ENCODE results near the gene TP53INP2. TPM values are rescaled to one million over a fixed set of nuclear protein-coding genes. Genes with fewer than 3 reads are reported as not detected.

TP53INP2 gene
- total and polyA plus RNA-seq, 2 of the 13 experiments (the other 11 are each of a cell fraction or from before 2014, with no cell fraction given) = 5.2 to 18.8 TPM

DNA sequence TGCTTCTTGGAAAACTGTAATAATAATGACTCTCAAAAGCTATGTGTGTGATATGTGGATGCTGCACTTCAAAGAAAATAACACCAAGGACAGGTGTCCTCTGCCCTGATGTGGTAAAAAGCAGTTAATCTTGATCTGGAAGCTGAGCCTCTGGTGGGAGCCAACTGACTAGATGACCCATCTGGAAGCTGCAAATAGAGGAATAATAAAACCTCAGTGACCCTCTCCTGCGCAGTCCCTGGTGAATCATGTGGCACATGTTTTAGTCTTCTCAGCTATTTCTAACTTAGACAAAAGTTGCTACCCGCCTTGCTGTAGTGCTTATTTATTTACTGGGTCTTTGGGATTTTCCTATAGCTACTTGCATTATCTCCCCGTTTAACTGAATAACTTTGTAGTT lies 47.3 kb downstream of the TP53INP2 start (continued):
- TF ChIP-seq, protein P1, sequence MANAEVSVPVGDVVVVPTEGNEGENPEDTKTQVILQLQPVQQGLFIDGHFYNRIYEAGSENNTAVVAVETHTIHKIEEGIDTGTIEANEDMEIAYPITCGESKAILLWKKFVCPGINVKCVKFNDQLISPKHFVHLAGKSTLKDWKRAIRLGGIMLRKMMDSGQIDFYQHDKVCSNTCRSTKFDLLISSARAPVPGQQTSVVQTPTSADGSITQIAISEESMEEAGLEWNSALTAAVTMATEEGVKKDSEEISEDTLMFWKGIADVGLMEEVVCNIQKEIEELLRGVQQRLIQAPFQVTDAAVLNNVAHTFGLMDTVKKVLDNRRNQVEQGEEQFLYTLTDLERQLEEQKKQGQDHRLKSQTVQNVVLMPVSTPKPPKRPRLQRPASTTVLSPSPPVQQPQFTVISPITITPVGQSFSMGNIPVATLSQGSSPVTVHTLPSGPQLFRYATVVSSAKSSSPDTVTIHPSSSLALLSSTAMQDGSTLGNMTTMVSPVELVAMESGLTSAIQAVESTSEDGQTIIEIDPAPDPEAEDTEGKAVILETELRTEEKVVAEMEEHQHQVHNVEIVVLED (CRISPR knock-in tag; IDR thresholded peaks at IDR 0.05; ENCODE audit: borderline replicate concordance) = no peak

DNA sequence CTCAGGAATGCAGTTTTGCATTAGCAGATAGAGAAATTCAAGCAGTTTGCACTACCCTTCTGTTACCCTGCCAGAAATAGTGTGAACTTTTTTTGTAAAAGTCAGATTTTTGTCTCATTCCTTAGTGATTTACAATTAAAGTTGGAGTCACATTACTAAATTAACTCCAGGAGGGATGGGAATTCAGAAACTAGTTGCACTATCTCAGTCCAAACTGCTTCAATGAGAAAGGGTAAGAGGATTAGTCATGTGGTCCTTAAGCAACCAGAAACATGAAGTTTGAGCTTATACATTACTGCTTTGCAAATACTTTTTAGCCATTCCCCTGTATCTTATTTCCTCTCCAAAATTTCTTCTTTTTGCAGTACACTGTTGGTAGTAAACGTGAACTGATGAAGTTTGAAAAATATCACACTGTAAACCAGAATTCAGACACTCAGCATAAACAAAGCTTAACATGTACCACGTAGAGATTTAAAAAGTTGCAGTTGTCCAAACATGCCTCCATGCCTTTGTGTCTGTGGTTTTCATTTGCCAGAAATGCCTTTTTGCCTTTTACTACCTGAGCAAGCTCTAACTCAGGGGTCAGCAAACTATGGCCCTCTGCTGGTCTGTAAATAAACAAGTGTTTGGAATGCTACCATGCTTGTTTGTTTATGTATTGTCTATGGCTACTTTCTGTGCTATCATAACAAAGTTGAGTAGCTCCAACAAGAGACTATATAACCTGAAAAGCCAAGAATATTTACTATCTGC lies 49.7 kb downstream of the TP53INP2 start:
- DNase-seq (ENCODE audit: low spot score) (no peak), ATAC-seq (no peak), FAIRE-seq (no peak)
- Histone ChIP-seq H4K20me1 (ENCODE audit: insufficient read depth, low read length) (no peaks in the 10 kb centered on the region), H3K4me2 (ENCODE audit: low read depth, low read length) (no peak overlapping the region), H3K79me2 (ENCODE audit: insufficient read depth, low read length) (no peaks in the 10 kb centered on the region), H3K27me3 (ENCODE audit: control insufficient read depth in 1 of 2, insufficient read depth in 2 of 2, low read length in 2 of 2) (no peaks in the 10 kb centered on the region), H3K9ac (ENCODE audit: insufficient read depth, low read depth, low read length) (no peak overlapping the region), H3K4me1 (ENCODE audit: insufficient read depth, low read length) (peaks cover 11% of the 10 kb centered on the region; the same call in 1 of the 2 replicates), H3K4me3 (replicated peaks in 1 of 3; ENCODE audit: insufficient read depth in 1 of 3, low read depth in 2 of 3, low read length in 3 of 3) (no peak overlapping the region), H3K36me3 (replicated peaks in 1 of 2; ENCODE audit: control insufficient read depth in 1 of 2, insufficient read depth in 2 of 2, low read length in 2 of 2) (peaks cover 37 to 73% of the 10 kb centered on the region in 2 experiments), H2AFZ (ENCODE audit: low read length) (no peak overlapping the region), H3K27ac (ENCODE audit: extremely low read length, insufficient read depth, low read length) (no peak overlapping the region), H3K9me3 (ENCODE audit: low read length) (no peaks in the 10 kb centered on the region)
- in situ Hi-C loops (cut with HindIII; ENCODE audit: extremely low pct_ligation_motif_present, low pct_unique_long_range_greater_than_20kb) (no loop called here), intact Hi-C loops (cut with micrococcal nuclease; ENCODE audit: unreplicated experiment) (no loop called here)
- 92% methylated on average over 2 of the region's 2 CpGs for WGBS (ENCODE audit: low lambda C conversion rate)
- BruUV-seq (replicated peaks) = no TSS peak
- ChIA-PET CTCF (ENCODE audit: low intra/inter-chr PET ratio, low total read pairs) (interaction anchor here (1.3 kb wide), 2 partner anchors 175 to 215 kb away, joined by 3 read pairs; no protein-coding TSS in a partner anchor), POLR2A (interaction anchor here (0.9 kb wide), 1 partner anchor 77 kb away, joined by 3 read pairs; the partner anchor contains the start of gene PIGU)
- TF ChIP-seq, protein P2, sequence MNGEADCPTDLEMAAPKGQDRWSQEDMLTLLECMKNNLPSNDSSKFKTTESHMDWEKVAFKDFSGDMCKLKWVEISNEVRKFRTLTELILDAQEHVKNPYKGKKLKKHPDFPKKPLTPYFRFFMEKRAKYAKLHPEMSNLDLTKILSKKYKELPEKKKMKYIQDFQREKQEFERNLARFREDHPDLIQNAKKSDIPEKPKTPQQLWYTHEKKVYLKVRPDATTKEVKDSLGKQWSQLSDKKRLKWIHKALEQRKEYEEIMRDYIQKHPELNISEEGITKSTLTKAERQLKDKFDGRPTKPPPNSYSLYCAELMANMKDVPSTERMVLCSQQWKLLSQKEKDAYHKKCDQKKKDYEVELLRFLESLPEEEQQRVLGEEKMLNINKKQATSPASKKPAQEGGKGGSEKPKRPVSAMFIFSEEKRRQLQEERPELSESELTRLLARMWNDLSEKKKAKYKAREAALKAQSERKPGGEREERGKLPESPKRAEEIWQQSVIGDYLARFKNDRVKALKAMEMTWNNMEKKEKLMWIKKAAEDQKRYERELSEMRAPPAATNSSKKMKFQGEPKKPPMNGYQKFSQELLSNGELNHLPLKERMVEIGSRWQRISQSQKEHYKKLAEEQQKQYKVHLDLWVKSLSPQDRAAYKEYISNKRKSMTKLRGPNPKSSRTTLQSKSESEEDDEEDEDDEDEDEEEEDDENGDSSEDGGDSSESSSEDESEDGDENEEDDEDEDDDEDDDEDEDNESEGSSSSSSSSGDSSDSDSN (CRISPR knock-in tag; IDR thresholded peaks at IDR 0.05) = no peak
- TF ChIP-seq JUNB (CRISPR knock-in tag; IDR thresholded peaks at IDR 0.05; ENCODE audit: borderline replicate concordance) (no peak), IKZF1 (IDR thresholded peaks at IDR 0.05) (no peak), HOXA9 (CRISPR knock-in tag; IDR thresholded peaks at IDR 0.05; ENCODE audit: borderline replicate concordance) (no peak), GATA4 (IDR thresholded peaks at IDR 0.05; ENCODE audit: borderline replicate concordance, low read depth) (no peak), STAG1 (CRISPR knock-in tag; IDR thresholded peaks at IDR 0.05) (peak; percentile 39; the same call in 1 of the 2 replicates), CHCHD3 (CRISPR knock-in tag; IDR thresholded peaks at IDR 0.05) (no peak)
- TF ChIP-seq, protein P3, sequence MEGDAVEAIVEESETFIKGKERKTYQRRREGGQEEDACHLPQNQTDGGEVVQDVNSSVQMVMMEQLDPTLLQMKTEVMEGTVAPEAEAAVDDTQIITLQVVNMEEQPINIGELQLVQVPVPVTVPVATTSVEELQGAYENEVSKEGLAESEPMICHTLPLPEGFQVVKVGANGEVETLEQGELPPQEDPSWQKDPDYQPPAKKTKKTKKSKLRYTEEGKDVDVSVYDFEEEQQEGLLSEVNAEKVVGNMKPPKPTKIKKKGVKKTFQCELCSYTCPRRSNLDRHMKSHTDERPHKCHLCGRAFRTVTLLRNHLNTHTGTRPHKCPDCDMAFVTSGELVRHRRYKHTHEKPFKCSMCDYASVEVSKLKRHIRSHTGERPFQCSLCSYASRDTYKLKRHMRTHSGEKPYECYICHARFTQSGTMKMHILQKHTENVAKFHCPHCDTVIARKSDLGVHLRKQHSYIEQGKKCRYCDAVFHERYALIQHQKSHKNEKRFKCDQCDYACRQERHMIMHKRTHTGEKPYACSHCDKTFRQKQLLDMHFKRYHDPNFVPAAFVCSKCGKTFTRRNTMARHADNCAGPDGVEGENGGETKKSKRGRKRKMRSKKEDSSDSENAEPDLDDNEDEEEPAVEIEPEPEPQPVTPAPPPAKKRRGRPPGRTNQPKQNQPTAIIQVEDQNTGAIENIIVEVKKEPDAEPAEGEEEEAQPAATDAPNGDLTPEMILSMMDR (CRISPR knock-in tag; IDR thresholded peaks at IDR 0.05) = 0 out of 2 replicates have a peak, but pooled peaks have one; percentile 40
- TF ChIP-seq, protein P4, sequence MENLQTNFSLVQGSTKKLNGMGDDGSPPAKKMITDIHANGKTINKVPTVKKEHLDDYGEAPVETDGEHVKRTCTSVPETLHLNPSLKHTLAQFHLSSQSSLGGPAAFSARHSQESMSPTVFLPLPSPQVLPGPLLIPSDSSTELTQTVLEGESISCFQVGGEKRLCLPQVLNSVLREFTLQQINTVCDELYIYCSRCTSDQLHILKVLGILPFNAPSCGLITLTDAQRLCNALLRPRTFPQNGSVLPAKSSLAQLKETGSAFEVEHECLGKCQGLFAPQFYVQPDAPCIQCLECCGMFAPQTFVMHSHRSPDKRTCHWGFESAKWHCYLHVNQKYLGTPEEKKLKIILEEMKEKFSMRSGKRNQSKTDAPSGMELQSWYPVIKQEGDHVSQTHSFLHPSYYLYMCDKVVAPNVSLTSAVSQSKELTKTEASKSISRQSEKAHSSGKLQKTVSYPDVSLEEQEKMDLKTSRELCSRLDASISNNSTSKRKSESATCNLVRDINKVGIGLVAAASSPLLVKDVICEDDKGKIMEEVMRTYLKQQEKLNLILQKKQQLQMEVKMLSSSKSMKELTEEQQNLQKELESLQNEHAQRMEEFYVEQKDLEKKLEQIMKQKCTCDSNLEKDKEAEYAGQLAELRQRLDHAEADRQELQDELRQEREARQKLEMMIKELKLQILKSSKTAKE (CRISPR knock-in tag; IDR thresholded peaks at IDR 0.05; ENCODE audit: borderline replicate concordance) = no peak
